Measurements from ENCODE around the gene TECPR1. TPM values are rescaled to one million over a fixed set of nuclear protein-coding genes. Genes with fewer than 3 reads are reported as not detected.

The TECPR1 gene
- total and polyA plus RNA-seq, 9 donors, result 4.2 to 28.1 (median 21.4) TPM

- intact Hi-C loops (cut with DNase I), result no loop called here
These were observed 24.3 kb upstream of the TECPR1 start for GRCh38 chr7:98276241-98276761.

GRCh38 chr7:98267303-98267702, 15.3 kb upstream of the TECPR1 start:
- no peak overlapping the region for H3K27ac ChIP-seq
- DNase-seq, result no peak
- H3K4me3 ChIP-seq, result no peak overlapping the region
- no peaks in the 10 kb centered on the region for H3K36me3 ChIP-seq
- no peak for TF ChIP-seq CTCF (IDR thresholded peaks at IDR 0.05)
- TF ChIP-seq POLR2A (IDR thresholded peaks at IDR 0.05), result no peak
- no peak for TF ChIP-seq EP300 (IDR thresholded peaks at IDR 0.05)
- no peaks in the 10 kb centered on the region for H3K9me3 ChIP-seq
- no peaks in the 10 kb centered on the region for H3K27me3 ChIP-seq
- WGBS, 3 donors, result 88 to 92% (median 92%) methylated on average over 3 of the region's 3 CpGs
- intact Hi-C loops (cut with DNase I), result no loop called here
- H3K4me1 ChIP-seq (ENCODE audit: insufficient read depth), result no peaks in the 10 kb centered on the region

More at GRCh38 chr7:98276241-98276761, 24.3 kb upstream of the TECPR1 start:
- H3K4me1 ChIP-seq (ENCODE audit: insufficient read depth), result no peaks in the 10 kb centered on the region
- no peak overlapping the region for H3K27ac ChIP-seq
- DNase-seq, result no peak
- no peak for TF ChIP-seq EP300 (IDR thresholded peaks at IDR 0.05)
- no peaks in the 10 kb centered on the region for H3K36me3 ChIP-seq
- H3K9me3 ChIP-seq, result no peaks in the 10 kb centered on the region
- 6 to 29% (median 14%) methylated on average over 5 of the region's 5 CpGs for WGBS, 3 donors
- H3K27me3 ChIP-seq, result no peaks in the 10 kb centered on the region
- no peak overlapping the region for H3K4me3 ChIP-seq

GRCh38 chr7:98266840-98267239, 14.8 kb upstream of the TECPR1 start:
- WGBS, 3 donors, result 33 to 69% (median 57%) methylated on average over 2 of the region's 2 CpGs
- no peaks in the 10 kb centered on the region for H3K9me3 ChIP-seq
- TF ChIP-seq EP300 (IDR thresholded peaks at IDR 0.05) (no peak), CTCF (IDR thresholded peaks at IDR 0.05) (no peak), POLR2A (IDR thresholded peaks at IDR 0.05) (no peak)
- no peak overlapping the region for H3K27ac ChIP-seq
- no peaks in the 10 kb centered on the region for H3K27me3 ChIP-seq
- H3K4me1 ChIP-seq (ENCODE audit: insufficient read depth), result no peaks in the 10 kb centered on the region
- H3K4me3 ChIP-seq, result no peak overlapping the region
- H3K36me3 ChIP-seq, result no peaks in the 10 kb centered on the region
- intact Hi-C loops (cut with DNase I), result no loop called here
- DNase-seq, result no peak

- intact Hi-C loops (cut with DNase I), result no loop called here
- Histone ChIP-seq H3K9me3 (no peaks in the 10 kb centered on the region), H3K4me3 (no peak overlapping the region), H3K4me1 (ENCODE audit: insufficient read depth) (no peaks in the 10 kb centered on the region), H3K36me3 (no peaks in the 10 kb centered on the region), H3K27ac (no peak overlapping the region), H3K27me3 (no peaks in the 10 kb centered on the region)
- 75 to 87% (median 80%) methylated on average over 5 of the region's 5 CpGs for WGBS, 3 donors
- no peak for DNase-seq
- TF ChIP-seq CTCF (IDR thresholded peaks at IDR 0.05) (no peak), EP300 (IDR thresholded peaks at IDR 0.05) (no peak), POLR2A (IDR thresholded peaks at IDR 0.05) (no peak)
These were observed 13.8 kb upstream of the TECPR1 start for GRCh38 chr7:98265841-98266271.

GRCh38 chr7:98257701-98258100, 5.7 kb upstream of the TECPR1 start:
- H3K27me3 ChIP-seq, result no peaks in the 10 kb centered on the region
- no peak for TF ChIP-seq CTCF (IDR thresholded peaks at IDR 0.05)
- no peak for TF ChIP-seq POLR2A (IDR thresholded peaks at IDR 0.05)
- TF ChIP-seq EP300 (IDR thresholded peaks at IDR 0.05), result no peak
- H3K36me3 ChIP-seq, result no peaks in the 10 kb centered on the region
- intact Hi-C loops (cut with DNase I), result no loop called here
- WGBS, 3 donors, result 79 to 89% (median 86%) methylated on average over 6 of the region's 6 CpGs
- H3K4me1 ChIP-seq (ENCODE audit: insufficient read depth), result peaks cover 4% of the 10 kb centered on the region
- no peak overlapping the region for H3K4me3 ChIP-seq
- DNase-seq, result no peak
- H3K9me3 ChIP-seq, result no peaks in the 10 kb centered on the region
- H3K27ac ChIP-seq, result no peak overlapping the region
